Fibroblast of skin of abdomen (primary cell): Measurements from ENCODE around the gene CAPN15.
"Not testable (repeated sequence)": the region's sequence is repeated elsewhere in the genome, so short reads cannot be mapped to it uniquely, and the experiment has no call there.

ENCODE experiments used
- DNase-seq: peaks from one replicate; pipeline ENCODE4 v3.0.0-alpha.2; 2013

The CAPN15 gene

GRCh38 chr16:595094-595528 is 67.6 kb downstream of the CAPN15 start:
- DNase-seq = no peak

GRCh38 chr16:595942-596735 is 68.6 kb downstream of the CAPN15 start:
- no peak for DNase-seq

GRCh38 chr16:596736-597060 is 69.2 kb downstream of the CAPN15 start:
- DNase-seq = no peak

- not testable (repeated sequence) for DNase-seq
Observed at GRCh38 chr16:597655-598054, 70.1 kb downstream of the CAPN15 start.

- no peak for DNase-seq
Observed at GRCh38 chr16:598823-599739, 71.6 kb downstream of the CAPN15 start.

- DNase-seq = no peak
Observed at GRCh38 chr16:600781-601180, 73.3 kb downstream of the CAPN15 start.

- no peak for DNase-seq
Observed at GRCh38 chr16:603933-604332, 76.4 kb downstream of the CAPN15 start.
